HG02642 (cell line): ENCODE results near the gene LOXL3.
A peak's percentile ranks its signal among the peaks of the same experiment; 100 is the strongest.

ENCODE experiments used
- ATAC-seq: cut with Tn5 transposase; IDR thresholded peaks from one replicate; pipeline ENCODE4 v1.9.1; 2021; ENCODE audit warnings: mild to moderate bottlenecking; ENCODE audit not compliant: unreplicated experiment, poor library complexity

Gene LOXL3

GRCh38 chr2:74529357-74530238 is 24.1 kb downstream of the LOXL3 start, which contains the start of the genes AUP1 and HTRA2:
AUP1 (minus strand) TSS chr2:74529706; CDS start chr2:74529629, 77 bp downstream.
HTRA2 (plus strand) TSS chr2:74529933; CDS start chr2:74530007, 74 bp downstream.
- ATAC-seq, result peak; percentile 81

GRCh38 chr2:74528600-74529356 is 25.0 kb downstream of the LOXL3 start:
- ATAC-seq, result peak; percentile 14

DNA sequence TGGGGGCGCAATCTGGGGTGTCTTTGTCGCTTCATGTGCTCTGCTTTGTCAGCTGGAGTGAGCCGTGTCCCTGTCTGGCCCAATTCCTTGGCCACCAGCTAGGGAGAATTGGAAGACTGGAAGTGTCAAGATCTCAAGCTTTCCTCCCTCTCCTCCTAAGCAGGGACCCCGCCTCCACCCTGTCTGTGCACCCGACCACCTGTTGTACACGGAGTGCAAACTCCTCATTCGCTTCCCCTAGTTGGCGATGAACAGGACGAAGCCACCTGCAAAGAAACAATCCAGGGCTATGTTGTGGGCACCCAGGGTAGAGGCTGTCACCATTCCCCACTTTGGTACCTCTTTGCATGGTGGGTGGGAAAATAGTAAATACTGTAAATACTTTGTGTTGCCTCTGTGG is 26.0 kb downstream of the LOXL3 start:
- ATAC-seq, result no peak

- ATAC-seq, result no peak
Measured at GRCh38 chr2:74526649-74527230, 27.0 kb downstream of the LOXL3 start.

DNA sequence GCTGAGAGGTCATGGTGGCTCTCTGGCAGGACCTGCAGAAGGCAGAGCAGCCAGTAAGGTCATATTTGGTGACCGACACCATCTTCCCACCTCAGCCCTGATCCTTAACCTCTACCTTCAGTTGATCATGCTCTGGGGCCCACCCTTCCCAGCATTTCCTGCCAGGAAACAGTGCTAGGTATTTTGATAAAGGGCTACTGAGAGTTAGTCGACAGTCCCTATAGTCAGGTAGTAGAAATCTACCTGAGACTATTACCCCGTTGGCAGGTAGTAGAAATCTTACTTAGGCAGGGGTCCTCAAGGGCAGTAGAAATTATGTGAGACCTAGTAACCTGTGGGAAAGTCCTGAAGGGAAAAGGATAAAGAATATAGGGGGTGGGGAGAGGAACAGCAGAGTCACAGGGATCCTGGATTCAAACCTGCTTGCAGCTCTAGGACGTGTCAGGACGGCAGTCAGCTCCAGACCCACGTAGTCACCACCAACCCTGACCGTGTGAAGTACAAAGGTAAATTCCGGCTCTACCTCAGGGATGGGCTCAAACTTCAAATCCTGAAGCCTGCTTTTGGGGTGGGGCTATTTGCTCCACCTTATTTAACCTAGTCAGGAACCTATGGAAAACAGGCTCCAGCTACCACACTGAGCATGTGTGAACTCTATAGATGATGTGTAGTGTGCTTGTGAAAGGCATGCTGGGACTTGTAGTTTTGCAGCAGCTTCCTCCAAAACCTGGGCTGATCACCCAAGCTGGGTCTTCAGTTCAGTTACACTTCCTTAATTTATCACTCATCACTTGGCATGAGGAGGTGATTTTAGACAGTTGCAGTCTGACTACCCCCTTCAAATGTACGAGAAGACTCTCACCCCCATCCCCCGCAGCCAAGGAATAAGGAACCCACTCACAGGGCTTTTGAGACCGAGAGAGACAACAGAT is 27.8 kb downstream of the LOXL3 start, which contains the start of gene DQX1:
Gene DQX1 (minus strand): TSS at position 515 of the 932 bp plus-strand sequence. CDS start 502 bp downstream, at position 13.
- ATAC-seq, result no peak

DNA sequence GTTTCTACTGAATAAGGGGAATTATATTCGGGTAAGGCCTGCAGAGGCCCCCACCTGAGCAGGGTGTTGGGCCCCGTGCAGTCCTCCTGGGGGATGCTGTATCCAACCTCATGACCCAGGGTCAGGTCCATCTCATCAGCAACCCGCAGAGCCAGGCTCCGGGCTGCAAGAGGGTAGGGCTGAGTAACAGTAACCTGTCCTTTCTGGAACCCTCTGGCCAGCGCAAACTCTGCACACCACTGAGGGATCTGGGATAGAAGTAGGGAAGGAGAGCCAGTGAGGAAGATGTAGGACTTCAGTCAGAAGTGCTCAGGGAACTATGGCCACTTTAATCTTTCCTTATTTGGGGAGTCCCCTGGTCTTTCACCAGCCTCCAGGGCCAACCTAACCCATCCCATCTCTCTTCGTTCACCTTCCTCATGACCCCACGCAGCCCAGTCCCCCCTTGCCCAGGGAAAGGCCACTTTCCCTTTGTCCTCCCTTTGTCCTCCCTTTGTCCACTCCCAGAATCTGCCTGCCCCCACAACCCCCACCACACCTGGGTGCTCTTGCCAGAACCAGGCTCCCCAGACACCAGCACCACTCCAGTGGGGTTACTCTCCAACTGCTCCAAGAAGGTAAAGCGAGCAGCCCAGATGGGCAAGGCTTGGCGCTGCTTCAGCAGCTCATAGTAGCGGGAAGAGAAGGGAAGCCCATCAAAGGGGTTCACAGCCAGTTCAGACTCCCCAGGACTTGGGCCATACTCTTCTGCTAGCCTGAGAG is 28.6 kb downstream of the LOXL3 start:
- ATAC-seq, result no peak

GRCh38 chr2:74524005-74524404 is 29.7 kb downstream of the LOXL3 start:
- no peak for ATAC-seq

GRCh38 chr2:74522516-74522915 is 31.2 kb downstream of the LOXL3 start:
- ATAC-seq, result no peak

DNA sequence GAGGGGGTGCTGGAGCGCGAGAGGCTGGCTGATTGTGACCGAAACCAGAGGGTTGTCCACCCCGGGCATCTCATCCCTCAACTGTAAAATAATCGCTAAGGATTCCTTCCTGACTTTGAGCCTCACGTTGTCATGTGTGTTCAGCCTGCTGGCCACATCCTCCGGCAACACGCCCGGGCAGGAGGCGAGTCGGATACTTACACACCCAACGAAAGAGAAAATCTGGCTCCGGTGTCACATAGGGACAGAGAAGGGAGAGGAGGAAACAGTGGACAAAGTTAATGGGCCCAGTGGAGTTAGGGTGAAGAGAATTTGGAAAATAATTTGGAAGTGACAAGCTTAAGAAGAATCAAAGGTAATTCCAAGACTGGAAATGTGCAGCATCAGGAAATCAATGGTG is 37.1 kb downstream of the LOXL3 start:
- no peak for ATAC-seq

- ATAC-seq, result peak; percentile 59
Measured at GRCh38 chr2:74515981-74516633, 37.6 kb downstream of the LOXL3 start.

GRCh38 chr2:74515271-74515980 is 38.3 kb downstream of the LOXL3 start:
- no peak for ATAC-seq

DNA sequence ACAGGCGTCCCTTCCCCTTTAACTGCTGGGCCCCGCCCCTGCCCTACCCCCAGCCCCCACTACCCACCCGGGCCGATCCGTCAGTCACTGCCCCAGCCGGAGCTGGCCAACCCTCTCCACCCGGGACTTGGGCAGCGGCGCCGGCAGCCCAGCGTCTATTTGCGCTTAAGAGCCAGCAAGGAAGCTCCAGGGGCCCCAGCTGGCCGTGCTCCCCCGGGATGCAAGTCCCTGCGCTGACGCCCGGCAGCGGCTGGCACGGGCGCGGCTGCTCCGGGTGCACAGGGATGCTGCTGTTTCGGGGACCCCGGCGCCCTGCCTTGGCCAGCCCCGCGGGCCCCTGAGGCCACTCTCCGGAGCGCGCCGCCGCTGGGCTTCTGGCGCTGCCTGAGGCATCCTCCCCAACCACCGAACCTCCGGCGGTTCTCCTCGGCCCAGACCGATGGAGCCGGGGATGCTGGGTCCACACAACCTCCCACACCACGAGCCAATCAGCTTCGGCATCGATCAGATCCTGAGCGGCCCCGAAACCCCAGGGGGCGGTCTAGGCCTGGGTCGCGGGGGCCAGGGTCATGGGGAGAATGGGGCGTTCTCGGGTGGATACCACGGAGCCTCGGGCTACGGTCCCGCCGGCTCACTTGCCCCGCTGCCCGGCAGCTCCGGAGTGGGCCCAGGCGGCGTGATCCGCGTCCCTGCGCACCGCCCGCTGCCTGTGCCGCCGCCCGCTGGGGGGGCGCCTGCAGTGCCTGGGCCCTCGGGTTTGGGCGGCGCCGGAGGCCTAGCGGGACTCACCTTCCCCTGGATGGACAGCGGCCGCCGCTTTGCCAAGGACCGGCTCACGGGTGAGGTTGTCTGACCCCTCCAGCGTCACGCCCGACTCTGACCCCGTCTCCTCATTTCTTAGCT is 39.1 kb downstream of the LOXL3 start, which contains the start of gene TLX2:
Gene TLX2 (plus strand): TSS at position 83 of the 903 bp plus-strand sequence. CDS start 357 bp downstream, at position 440.
- no peak for ATAC-seq

GRCh38 chr2:74513605-74514367 is 40.0 kb downstream of the LOXL3 start:
- ATAC-seq, result no peak

DNA sequence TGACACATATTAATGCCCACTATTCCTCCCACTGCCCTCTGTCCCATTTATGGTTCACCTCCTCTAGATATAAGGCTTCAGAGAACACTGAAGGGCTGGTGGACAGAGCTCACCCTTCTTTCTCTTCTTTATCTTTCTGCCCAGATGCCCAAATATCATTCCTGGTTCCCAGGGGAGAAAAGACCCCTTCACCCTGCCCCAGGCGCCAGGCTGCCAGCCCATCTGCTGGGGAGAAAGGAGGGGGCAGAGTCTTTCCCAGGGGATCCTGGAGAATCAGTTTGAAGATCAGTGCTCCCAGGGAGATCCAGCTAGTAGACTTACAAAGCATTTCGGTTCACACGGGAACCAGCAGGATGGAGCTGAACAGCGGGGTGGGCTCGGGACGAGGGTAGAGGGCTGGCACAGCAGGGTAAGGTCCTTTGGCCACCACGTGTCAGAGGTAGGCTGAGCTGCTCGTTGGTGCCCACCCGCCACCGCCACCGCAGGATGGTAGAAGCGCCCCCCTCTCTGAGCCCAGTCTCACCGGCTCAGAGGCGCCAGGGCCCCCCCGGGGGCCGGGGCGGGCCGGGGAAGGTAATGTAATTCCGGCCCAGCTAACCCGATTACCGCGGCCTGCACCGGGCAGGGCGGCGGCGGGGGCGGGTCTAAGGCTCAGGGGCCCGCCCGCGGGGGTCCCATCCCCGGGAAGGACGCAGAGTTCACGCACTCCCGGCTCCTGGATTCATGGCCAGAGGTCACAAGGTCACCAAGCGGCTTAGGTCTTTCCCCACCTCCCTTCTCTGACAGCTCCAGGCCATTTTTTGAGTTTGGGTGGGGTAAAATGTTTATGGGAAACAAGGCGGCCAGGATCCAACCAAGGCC is 40.8 kb downstream of the LOXL3 start:
- no peak for ATAC-seq
